DMS79 (cell line): Measurements from ENCODE around the gene FUNDC2.

Experiments
- DNase-seq: peaks from one replicate; lab custom pipeline; 2025; lab: John Stamatoyannopoulos, UW

FUNDC2 gene

DNA sequence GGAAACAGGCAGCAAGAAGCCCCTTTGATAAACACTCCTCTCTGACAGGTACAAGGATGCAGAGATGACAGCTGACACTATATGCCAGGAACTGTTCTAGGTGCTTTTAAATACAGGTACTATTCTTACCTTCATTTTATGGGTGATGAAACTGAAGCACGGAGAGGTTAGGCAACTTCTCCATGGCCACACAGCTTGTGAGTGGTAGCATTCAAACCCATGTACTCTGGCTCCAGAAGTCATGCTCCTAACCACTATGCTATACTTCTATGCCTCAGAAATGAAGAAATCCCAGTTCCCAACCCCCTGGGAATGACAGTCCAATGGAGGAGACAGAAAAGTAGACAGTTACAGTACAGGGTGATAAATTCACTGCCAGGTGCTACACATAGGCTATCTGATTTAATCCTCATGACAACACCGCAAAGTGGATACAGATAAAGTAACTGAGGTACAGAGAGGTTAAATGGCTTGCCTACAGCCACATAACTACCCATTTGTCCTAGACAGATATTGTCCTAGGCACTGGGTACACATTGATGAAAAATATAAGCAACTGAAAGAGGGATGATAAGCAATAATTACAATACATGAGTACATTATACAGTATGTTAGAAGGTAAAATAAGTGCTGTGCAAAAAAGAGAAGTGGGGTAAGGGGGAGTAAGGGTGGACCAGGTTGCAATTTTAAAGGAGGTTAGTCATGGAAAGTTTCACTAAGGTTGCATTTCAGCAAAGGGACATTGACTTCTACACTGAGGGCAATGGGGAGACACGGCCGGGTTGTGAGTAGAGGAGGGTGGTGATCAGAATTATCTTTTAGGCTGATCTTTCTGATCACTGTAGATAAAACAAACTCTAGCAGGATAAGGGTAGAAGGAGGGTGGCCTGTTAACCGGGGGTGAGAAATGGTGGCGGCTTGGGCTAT, 2.5 kb upstream of the FUNDC2 start:
- DNase-seq = no peak

DNA sequence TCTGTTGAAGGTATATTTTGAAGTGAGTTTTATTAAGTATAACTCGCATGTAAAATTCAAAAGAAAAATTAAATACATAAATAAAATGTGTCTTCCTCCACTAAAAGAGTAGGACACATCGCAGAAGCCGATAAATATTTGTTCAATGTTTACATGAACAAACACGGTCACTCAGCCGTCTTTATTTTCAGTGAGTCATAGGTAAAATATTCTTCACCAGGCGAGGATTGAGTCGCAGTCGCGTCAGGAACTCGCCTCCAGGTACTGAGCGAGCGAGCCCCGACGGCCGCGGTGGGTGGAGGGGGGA, 271 bp upstream of the FUNDC2 start:
- DNase-seq = no peak

DNA sequence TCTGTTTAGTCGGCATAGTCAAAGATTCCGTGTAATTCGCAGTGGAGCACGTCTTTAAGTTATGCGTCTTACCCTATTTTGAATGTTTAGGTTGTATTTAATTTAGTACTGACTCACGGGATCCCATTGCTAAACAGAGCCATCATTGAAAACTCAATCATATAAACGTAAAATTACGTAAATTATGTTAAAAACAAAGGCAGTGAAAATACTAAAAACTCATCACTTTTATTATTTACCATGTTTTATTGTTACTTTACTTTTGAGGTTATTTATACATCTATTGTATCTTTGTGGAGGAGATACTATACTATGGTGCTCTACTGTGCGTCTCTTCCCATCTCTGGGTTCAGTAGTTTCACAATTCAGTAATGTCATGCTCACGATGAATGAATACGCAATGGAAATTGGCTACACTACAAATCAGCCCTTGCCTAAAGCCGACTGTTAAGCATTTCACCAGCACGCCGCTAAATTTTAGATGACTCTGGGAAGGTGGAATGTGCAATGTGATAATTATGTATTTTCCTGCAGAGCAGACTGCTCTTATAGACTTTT, 944 bp downstream of the FUNDC2 start:
- DNase-seq = no peak

GRCh38 chrX:155028129-155028528, 1.5 kb downstream of the FUNDC2 start:
- no peak for DNase-seq

- DNase-seq = no peak
Observed at GRCh38 chrX:155028877-155029291, 2.2 kb downstream of the FUNDC2 start.

DNA sequence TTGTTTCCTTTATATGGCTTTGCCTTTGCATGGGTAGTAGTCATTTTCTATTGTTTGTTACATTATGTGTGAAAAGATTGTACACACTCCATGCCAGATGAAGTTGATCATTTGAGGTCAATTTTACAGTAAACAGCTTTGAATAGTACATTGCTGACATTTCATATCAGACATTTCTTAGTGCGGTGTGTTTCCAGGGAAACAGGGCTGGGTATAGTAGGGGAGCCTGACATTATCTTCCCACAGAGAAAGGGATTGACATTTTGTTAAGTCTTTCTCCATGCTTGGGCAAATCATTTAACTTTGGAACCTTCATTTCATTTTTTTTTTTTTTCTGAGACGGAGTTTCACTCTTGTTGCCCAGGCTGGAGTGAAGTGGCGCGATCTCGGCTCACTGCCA, 5.0 kb downstream of the FUNDC2 start:
- DNase-seq = no peak

GRCh38 chrX:155035688-155036087, 9.0 kb downstream of the FUNDC2 start:
- DNase-seq = no peak

DNA sequence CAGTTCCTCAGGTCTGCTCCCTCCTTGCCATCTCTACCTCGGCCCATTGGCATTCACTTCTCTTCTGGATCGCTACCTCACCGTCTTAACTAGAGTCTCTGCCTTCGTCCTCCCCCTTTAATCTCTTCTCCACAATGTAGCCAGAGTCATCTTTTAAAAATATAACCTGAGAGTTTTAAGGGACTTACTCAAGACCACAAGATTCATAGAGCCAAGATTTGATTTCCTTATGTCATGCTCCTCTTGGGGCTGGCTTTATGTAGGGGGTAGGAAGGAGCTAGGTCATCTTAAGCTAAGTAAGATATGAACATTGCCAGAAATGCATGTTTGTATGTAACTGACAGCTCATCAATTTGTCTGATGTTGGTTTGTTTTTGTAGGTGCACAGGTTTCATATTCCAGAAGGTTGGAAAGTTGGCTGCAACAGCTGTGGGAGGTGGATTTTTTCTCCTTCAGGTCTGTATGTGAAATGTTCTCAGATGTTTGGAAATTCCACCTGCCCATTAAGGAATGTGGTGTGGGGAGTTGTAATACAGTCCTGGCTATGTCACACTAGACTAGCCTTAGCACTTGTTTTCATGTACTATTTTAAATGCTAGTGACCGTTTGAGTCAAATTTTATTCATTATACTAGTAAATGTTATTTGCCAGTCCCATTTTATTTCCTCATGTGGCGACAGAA, 19.6 kb downstream of the FUNDC2 start:
- DNase-seq = no peak

GRCh38 chrX:155046811-155047528, 20.3 kb downstream of the FUNDC2 start:
- DNase-seq = no peak

DNA sequence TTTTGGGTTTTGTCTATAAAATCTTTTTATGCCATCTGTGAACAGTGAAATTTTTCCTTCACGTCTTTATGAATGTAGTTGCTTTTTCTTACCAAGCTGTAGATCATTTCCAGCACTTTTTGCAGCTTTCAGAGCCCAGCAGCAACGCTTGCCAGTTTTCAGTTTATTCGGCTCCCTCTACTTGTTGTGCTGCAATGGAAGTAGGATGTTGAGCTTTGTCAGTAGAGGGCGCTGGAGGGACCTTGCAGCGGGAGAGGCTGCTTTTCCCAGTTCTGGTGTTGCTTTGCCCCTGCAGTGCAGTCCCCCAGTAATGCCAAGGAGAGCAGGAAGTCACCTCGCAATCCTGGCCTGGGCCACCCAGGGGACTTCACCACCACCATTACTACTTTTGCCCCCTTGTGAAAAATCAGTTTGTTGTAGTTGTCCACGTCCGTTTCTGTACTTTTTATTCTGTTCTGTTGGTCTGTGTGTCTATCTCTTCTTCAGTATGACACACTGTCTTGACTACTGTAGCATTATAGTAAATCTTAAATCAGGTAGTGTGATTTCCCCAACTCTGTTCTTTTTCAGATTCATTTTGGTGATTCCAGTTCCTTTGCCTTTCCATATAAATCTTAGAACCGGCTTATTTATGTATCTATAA, 22.5 kb downstream of the FUNDC2 start:
- no peak for DNase-seq

GRCh38 chrX:155052738-155053498, 26.3 kb downstream of the FUNDC2 start:
- no peak for DNase-seq

DNA sequence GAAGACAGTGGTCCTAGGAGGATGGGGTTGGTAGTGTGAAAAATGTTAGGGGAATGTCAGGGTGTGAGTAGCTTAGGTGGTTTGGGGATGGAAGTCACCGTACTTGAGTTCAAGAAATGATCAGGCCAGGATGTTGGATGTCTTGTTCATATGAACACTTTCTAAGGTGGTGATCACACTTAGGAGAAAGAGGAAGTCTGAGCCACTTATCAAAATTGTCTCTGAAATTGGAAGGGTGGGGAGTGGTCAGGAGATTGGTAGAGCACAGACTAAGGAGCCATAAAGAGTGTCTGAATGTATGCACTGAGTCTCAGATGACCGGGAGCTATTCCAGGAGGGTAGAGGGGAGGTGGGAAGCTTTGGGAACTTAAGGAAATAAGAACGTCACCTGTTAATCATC, 27.0 kb downstream of the FUNDC2 start:
- DNase-seq = no peak

- no peak for DNase-seq
Observed at GRCh38 chrX:155054255-155054654, 27.6 kb downstream of the FUNDC2 start.

DNA sequence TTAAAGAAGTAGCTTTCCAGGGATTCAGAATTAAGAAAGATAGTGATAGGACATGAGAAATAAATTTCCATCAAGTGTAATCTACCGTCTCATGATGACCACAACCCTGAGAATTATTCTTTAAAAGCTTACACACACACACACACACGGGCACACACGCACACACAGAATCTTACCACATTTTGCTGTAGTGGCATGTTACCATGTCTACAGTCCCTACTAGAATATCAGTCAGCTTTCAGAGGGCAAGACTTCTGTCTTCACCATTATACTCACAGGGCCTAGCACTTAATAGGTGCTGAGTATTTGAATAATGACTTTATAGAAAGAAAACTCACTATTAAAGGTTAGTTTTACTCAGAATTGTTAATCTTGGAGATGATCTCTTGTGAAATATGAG, 28.9 kb downstream of the FUNDC2 start:
- no peak for DNase-seq

DNA sequence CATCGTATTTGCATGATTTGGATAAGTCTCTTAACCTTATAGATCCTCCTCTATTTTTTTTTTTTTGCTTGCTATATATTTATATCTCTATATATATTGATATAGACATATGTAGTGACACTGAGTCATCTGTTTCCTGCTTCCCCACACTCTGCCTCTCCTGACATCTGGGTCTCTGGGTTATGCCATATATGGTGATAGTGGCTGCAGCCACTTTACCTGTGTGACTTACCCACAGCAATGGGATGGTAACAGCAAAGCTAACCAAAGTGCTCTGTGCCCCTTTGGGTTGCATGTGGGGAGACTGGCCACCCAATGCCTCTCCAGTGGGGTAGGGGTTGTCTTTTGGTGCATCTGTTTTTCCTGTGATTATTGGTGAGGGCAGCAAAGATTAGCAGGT, 29.8 kb downstream of the FUNDC2 start:
- DNase-seq = no peak

- DNase-seq = no peak
Observed at GRCh38 chrX:155056877-155057792, 30.5 kb downstream of the FUNDC2 start.

DNA sequence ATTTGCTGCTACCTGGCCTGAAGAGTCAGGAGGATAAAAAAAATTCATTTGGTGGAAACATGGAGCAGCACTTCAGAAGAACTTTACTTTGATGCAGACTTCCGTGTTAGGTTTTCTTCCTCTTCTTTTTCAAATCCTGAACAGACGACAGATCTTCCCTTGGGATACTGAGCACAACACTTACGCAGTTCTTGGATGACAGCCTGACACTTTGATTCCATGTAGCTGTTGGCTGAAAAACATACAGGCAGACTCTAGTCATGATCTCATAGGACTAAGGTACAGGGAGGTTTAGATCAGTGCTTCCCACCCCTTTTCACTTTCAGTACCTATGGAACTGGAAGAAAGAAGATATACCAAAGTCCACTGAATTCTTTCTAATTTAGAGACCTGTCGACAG, 35.1 kb downstream of the FUNDC2 start:
- DNase-seq = no peak

DNA sequence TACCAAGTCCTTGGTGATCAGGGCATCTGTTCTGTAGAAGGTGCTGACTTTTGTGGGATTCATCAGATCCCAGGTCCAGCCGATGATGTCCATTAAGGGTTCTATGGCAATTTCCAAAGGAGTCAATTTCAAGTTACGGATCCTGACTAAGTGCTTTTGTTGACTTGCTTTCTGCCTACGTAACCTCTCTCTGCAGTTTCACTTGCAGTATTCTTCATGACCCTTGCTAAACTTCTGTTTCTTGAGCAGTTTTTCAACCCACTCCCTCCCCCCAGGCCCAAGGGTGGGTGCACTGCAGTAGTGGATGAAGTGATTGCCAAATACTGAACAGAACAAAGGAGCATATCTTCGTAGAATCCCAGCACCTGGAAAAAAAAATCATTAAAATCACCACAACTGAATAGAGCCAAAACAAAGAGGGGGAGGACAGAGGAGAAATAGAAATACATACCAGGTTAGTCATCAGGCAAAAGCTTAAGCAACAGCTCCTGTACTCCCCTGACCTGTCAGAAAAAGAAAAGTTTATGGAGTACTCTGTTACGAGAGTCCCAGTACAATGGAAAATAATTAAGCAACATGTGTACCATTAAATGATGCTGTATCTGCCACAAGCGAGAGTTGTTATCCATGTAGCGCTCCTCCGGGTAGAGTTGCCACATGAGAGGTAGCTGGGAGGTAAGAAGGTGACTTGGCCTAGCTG, 38.5 kb downstream of the FUNDC2 start:
- DNase-seq = no peak

GRCh38 chrX:155068165-155068564, 41.5 kb downstream of the FUNDC2 start:
- no peak for DNase-seq

GRCh38 chrX:155069414-155069813, 42.8 kb downstream of the FUNDC2 start:
- no peak for DNase-seq
